GM13977 (cell line): ENCODE results near the gene MRPS15.
"Not testable (repeated sequence)": the region's sequence is repeated elsewhere in the genome, so short reads cannot be mapped to it uniquely, and the experiment has no call there.

Experiments used
- DNase-seq: peaks from one replicate; pipeline ENCODE4 v3.0.0; 2012; ENCODE audit warnings: low spot score
- in situ Hi-C: fragments of 300-500 bp; cut with MboI; formaldehyde crosslinking; loops from one replicate; pipeline ENCODE4 v1.12.0; 2022; ENCODE audit warnings: low sequenced_read_pairs, low pct_unique_long_range_greater_than_20kb, mixed read lengths, inconsistent platforms; ENCODE audit not compliant: unreplicated experiment
- TF ChIP-seq, protein P1 (sequence below): IDR thresholded peaks from 2 replicates; pipeline ENCODE4 v1.5.1; 2012; ENCODE audit warnings: mild to moderate bottlenecking, control low read depth; ENCODE audit not compliant: insufficient read depth; ENCODE audit errors: extremely low read depth, missing control alignments

MRPS15 gene

DNA sequence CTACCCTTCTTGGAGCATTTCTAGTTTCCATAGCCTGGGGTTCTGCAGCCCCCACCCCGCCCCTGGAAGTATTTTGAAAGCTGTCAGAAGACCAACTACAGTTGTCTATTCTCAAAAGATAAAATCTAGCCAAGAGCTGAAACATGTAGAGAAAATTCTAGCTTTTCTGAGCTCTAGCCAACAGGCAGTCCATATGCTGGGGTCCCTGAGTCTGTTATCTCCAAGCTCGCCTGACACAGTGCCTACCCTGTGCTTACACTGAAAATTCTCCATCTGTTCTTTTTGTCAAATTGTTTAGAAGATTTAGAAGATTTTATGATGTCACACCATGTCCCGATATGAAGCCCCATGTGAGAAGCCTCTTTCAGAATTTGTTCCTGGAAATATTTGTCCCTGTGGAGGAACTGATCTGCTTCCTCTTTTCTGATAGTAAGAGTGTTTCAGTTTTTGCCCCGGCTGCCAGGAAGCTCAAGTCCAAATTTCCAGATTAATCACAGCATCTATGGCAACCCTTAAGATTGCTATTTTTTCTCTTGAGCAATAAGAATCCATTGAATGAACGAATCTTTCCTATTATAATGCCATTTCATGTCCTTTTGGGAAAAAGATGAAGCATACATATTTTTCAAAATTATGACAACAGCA is 42.2 kb upstream of the MRPS15 start:
- in situ Hi-C loops: no loop called here
- no peak for DNase-seq
- TF ChIP-seq, protein P1, sequence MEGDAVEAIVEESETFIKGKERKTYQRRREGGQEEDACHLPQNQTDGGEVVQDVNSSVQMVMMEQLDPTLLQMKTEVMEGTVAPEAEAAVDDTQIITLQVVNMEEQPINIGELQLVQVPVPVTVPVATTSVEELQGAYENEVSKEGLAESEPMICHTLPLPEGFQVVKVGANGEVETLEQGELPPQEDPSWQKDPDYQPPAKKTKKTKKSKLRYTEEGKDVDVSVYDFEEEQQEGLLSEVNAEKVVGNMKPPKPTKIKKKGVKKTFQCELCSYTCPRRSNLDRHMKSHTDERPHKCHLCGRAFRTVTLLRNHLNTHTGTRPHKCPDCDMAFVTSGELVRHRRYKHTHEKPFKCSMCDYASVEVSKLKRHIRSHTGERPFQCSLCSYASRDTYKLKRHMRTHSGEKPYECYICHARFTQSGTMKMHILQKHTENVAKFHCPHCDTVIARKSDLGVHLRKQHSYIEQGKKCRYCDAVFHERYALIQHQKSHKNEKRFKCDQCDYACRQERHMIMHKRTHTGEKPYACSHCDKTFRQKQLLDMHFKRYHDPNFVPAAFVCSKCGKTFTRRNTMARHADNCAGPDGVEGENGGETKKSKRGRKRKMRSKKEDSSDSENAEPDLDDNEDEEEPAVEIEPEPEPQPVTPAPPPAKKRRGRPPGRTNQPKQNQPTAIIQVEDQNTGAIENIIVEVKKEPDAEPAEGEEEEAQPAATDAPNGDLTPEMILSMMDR: no peak

DNA sequence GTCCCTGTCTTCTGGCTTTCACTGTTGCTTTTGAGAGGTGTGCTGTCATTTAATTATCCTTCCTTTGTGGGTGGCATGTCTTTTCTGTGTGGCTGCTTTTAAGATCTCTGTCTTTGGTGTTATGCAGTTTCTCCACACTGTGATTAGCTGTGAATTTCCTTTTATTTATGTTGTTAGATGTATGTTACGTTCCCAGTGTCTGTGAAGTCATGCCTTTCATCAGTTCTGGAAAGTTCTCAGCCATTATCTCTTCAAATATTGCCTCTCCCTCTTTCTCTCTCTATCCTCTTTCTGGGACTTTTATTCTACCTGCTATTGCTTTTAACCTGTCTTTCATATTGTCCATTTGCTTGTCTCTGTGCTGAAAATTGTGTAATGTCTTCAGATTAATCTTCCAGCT is 39.5 kb upstream of the MRPS15 start:
- TF ChIP-seq, protein P1: no peak
- in situ Hi-C loops: no loop called here
- no peak for DNase-seq

GRCh38 chr1:36503159-36503558 is 39.0 kb upstream of the MRPS15 start:
- in situ Hi-C loops: no loop called here
- TF ChIP-seq, protein P1: no peak
- no peak for DNase-seq

- TF ChIP-seq, protein P1: no peak
- no peak for DNase-seq
- in situ Hi-C loops: no loop called here
Measured at GRCh38 chr1:36502616-36503015, 38.4 kb upstream of the MRPS15 start.

- in situ Hi-C loops, DNase-seq: not testable (repeated sequence)
Measured at GRCh38 chr1:36501911-36502310, 37.7 kb upstream of the MRPS15 start.

- DNase-seq: no peak
- in situ Hi-C loops: no loop called here
- TF ChIP-seq, protein P1: no peak
Measured at GRCh38 chr1:36497207-36497606, 33.0 kb upstream of the MRPS15 start.

- TF ChIP-seq, protein P1: no peak
- in situ Hi-C loops: no loop called here
- DNase-seq: no peak
Measured at GRCh38 chr1:36494971-36495370, 30.8 kb upstream of the MRPS15 start.
